NT2/D1 (cell line): ENCODE data around the gene DIS3L2.

ENCODE experiments used
- SUZ12 ChIP-seq: IDR thresholded peaks from 2 replicates; pipeline ENCODE4 v1.6.1; 2011; ENCODE audit not compliant: insufficient read length, insufficient read depth; ENCODE audit errors: extremely low read depth
- YY1 ChIP-seq: IDR thresholded peaks from 2 replicates; pipeline ENCODE4 v1.6.1; 2011; ENCODE audit not compliant: insufficient read length, insufficient read depth

DNA sequence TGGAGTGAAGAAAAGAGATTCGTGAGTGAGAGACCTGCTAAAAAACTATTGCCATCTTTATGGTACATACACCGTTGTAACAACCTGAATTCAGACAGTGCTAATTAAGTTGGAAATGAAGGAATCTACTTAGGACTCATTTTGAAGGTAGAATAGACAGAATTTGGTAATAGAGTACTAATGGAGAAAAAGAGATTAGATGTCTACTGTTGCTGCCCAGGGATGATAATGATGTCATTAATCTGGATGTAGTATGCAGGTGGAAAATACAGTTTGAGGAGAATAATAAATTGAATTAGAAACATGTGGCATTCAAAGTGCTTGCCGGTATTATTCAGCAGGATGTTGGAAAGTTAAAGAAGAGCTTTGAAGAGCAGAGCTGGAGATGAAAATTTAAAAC, 44.7 kb downstream of the DIS3L2 start:
- TF ChIP-seq SUZ12 = no peak
- no peak for TF ChIP-seq YY1
